ENCODE results near the gene PM20D1. TPM values are rescaled to one million over a fixed set of nuclear protein-coding genes. Genes with fewer than 3 reads are reported as not detected.
"Not testable (repeated sequence)": the region's sequence is repeated elsewhere in the genome, so short reads cannot be mapped to it uniquely, and the experiment has no call there.

Gene PM20D1
- total and polyA plus RNA-seq, 2 donors (not counting 1 experiment from before 2014, with no cell fraction given): 2.0 to 3.3 TPM

DNA sequence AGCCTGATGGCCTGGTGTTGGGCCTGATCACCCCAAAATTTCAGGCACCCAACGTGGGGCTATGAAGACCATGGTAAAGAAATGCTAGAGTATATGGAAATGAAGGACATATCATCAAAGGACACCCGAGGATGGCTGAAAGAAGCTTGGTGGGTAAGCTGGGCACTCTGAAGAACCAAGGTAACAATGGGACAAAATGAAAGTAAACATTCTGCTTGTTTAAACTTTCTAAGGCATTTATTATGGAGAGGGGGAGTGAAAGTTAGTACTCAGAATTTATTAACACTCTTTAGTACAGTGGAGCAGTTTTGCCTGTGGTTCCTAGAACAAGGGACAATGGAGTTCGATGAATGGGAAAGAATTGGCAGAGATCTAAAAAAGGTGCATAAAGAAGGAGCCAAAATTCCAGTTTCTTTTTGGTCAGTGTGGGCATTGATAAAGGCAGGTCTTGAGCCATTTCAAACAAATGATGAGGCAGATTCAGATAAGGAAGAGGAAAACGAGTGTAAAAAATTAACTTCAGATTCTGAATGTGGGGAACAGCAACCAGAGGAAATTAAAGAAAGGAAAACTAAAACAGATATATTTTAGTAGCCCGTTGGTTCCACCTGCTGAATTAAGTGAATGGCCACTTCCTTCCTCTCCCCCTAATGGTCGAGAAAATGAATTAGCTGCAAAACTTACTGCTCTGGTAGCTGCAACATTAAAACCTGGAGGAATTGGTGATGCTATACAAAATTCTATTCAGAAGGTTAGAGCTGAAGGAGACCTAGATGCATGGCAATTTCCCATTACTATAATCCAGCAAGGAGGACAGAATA lies 8.4 kb upstream of the PM20D1 start:
- no peak overlapping the region for H3K4me3 ChIP-seq (ENCODE audit: control extremely low read depth in 1 of 5, extremely low read depth in 1 of 5, insufficient read depth in 1 of 5, low read depth in 2 of 5, low read length in 4 of 5)
- ChIA-PET POLR2A (interaction anchor here (1.5 kb wide), 1 partner anchor 65 kb away, joined by 3 read pairs; no protein-coding TSS in a partner anchor), CTCF (interaction anchor here (0.6 to 3.4 kb wide), 8 partner anchors 9 to 200 kb away, joined by 3 to 24 read pairs (median 4); partner anchors contain the start of gene PM20D1)
- H2AFZ ChIP-seq (ENCODE audit: insufficient read depth, low read depth, low read length, poor library complexity, severe bottlenecking): peak overlapping the region; percentile 65
- H3K4me1 Mint-ChIP-seq: peaks cover 34% of the 10 kb centered on the region
- 42% methylated on average over 3 of the region's 6 CpGs for WGBS (ENCODE audit: insufficient coverage)
- no peaks in the 10 kb centered on the region for H3K36me3 ChIP-seq (replicated peaks in 1 of 2; ENCODE audit: control extremely low read depth in 1 of 2, control insufficient read depth in 1 of 2, extremely low read depth in 1 of 2, insufficient read depth in 2 of 2, low read length in 1 of 2)
- peaks cover 7% of the 10 kb centered on the region for H3K9me3 Mint-ChIP-seq (ENCODE audit: insufficient read depth)
- no peaks in the 10 kb centered on the region for H3K79me2 ChIP-seq (ENCODE audit: control insufficient read depth, insufficient read depth, low read length)
- H3K27ac ChIP-seq (ENCODE audit: low read length in 2 of 2): peak overlapping the region; percentile 3 to 47
- H3K4me3 Mint-ChIP-seq: peak overlapping the region; percentile 75
- H3K27me3 Mint-ChIP-seq: no peaks in the 10 kb centered on the region
- peak overlapping the region; percentile 30 for H3K9ac ChIP-seq (ENCODE audit: low read length)
- no peak for TF ChIP-seq EZH2 (IDR thresholded peaks at IDR 0.05; ENCODE audit: borderline replicate concordance, insufficient read depth, low read depth, low read length, poor library complexity, severe bottlenecking)
- TF ChIP-seq, protein P1, sequence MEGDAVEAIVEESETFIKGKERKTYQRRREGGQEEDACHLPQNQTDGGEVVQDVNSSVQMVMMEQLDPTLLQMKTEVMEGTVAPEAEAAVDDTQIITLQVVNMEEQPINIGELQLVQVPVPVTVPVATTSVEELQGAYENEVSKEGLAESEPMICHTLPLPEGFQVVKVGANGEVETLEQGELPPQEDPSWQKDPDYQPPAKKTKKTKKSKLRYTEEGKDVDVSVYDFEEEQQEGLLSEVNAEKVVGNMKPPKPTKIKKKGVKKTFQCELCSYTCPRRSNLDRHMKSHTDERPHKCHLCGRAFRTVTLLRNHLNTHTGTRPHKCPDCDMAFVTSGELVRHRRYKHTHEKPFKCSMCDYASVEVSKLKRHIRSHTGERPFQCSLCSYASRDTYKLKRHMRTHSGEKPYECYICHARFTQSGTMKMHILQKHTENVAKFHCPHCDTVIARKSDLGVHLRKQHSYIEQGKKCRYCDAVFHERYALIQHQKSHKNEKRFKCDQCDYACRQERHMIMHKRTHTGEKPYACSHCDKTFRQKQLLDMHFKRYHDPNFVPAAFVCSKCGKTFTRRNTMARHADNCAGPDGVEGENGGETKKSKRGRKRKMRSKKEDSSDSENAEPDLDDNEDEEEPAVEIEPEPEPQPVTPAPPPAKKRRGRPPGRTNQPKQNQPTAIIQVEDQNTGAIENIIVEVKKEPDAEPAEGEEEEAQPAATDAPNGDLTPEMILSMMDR (IDR thresholded peaks at IDR 0.05): no peak
- peaks cover 23 to 24% of the 10 kb centered on the region in 2 donors for H3K4me1 ChIP-seq (ENCODE audit: control insufficient read depth in 2 of 2, insufficient read depth in 2 of 2, low read length in 2 of 2)
- peak overlapping the region; percentile 31 for H3K4me2 ChIP-seq (replicated peaks; ENCODE audit: low read depth, low read length, poor library complexity, severe bottlenecking)
- H3K9me3 ChIP-seq (ENCODE audit: control extremely low read depth in 1 of 3, control insufficient read depth in 2 of 3, insufficient read depth in 1 of 3, low read length in 2 of 3): peaks cover 0 to 18% (median 3%) of the 10 kb centered on the region in 3 donors
- peak overlapping the region; percentile 77 for H3K27ac Mint-ChIP-seq
- DNase-seq (no peak), ATAC-seq (ENCODE audit: low read depth) (no peak)
- H4K20me1 ChIP-seq (ENCODE audit: control insufficient read depth, insufficient read depth, low read length, poor library complexity, severe bottlenecking): no peaks in the 10 kb centered on the region
- intact Hi-C loops (cut with micrococcal nuclease): loop anchor here (1.0 kb wide), 1 partner anchor 67 kb away; no protein-coding TSS in a partner anchor
- H3K27me3 ChIP-seq (replicated peaks in 1 of 4; ENCODE audit: control extremely low read depth in 1 of 4, control insufficient read depth in 3 of 4, insufficient read depth in 4 of 4, low read length in 3 of 4): no peaks in the 10 kb centered on the region

DNA sequence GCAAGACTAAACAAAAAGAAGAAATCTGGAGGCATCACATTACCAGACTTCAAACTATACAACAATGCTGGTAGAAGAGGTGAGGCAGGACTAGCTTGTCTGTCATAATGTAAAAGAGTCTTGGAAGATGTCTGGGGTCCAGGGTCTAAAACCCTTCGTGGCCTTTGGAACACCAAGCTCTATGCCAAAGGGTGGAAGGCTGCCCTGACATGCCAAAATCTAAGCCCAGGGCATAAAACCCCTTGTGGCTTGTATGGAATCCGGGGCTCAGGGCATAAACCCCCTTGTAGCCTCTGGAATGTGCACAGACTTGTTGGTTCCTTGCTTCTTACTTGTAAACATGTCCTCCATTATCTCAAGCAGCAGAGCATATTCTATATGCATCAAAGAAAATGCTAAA lies 7.6 kb upstream of the PM20D1 start:
- H3K4me3 ChIP-seq (ENCODE audit: control extremely low read depth in 1 of 5, extremely low read depth in 1 of 5, insufficient read depth in 1 of 5, low read depth in 2 of 5, low read length in 4 of 5); ATAC-seq (ENCODE audit: low read depth); H3K79me2 ChIP-seq (ENCODE audit: control insufficient read depth, insufficient read depth, low read length); H3K36me3 ChIP-seq (replicated peaks in 1 of 2; ENCODE audit: control extremely low read depth in 1 of 2, control insufficient read depth in 1 of 2, extremely low read depth in 1 of 2, insufficient read depth in 2 of 2, low read length in 1 of 2); H3K27me3 ChIP-seq (replicated peaks in 1 of 4; ENCODE audit: control extremely low read depth in 1 of 4, control insufficient read depth in 3 of 4, insufficient read depth in 4 of 4, low read length in 3 of 4); H3K4me2 ChIP-seq (replicated peaks; ENCODE audit: low read depth, low read length, poor library complexity, severe bottlenecking); H3K27me3 Mint-ChIP-seq; H3K9ac ChIP-seq (ENCODE audit: low read length); intact Hi-C loops (cut with micrococcal nuclease); H3K27ac ChIP-seq (ENCODE audit: low read length in 2 of 2); H4K20me1 ChIP-seq (ENCODE audit: control insufficient read depth, insufficient read depth, low read length, poor library complexity, severe bottlenecking); DNase-seq; H3K9me3 Mint-ChIP-seq (ENCODE audit: insufficient read depth): not testable (repeated sequence)
- peaks cover 23 to 24% of the 10 kb centered on the region in 2 donors for H3K4me1 ChIP-seq (ENCODE audit: control insufficient read depth in 2 of 2, insufficient read depth in 2 of 2, low read length in 2 of 2)
- peak overlapping the region; percentile 65 for H2AFZ ChIP-seq (ENCODE audit: insufficient read depth, low read depth, low read length, poor library complexity, severe bottlenecking)
- ChIA-PET POLR2A (interaction anchor here (0.5 to 1.5 kb wide), 2 partner anchors 64 to 108 kb away, joined by 3 to 4 read pairs; no protein-coding TSS in a partner anchor), CTCF (interaction anchor here (1.0 to 3.4 kb wide), 4 partner anchors 8 to 126 kb away, joined by 4 to 24 read pairs (median 6); partner anchors contain the start of gene PM20D1)
- peak overlapping the region; percentile 75 for H3K4me3 Mint-ChIP-seq
- H3K9me3 ChIP-seq (ENCODE audit: control extremely low read depth in 1 of 3, control insufficient read depth in 2 of 3, insufficient read depth in 1 of 3, low read length in 2 of 3): peaks cover 0 to 18% (median 4%) of the 10 kb centered on the region in 3 donors
- peaks cover 34% of the 10 kb centered on the region for H3K4me1 Mint-ChIP-seq
- WGBS (ENCODE audit: insufficient coverage): 75% methylated on average over 2 of the region's 2 CpGs
- H3K27ac Mint-ChIP-seq: peak overlapping the region; percentile 77
